HepG2 (cell line): Measurements from ENCODE around the gene MBNL3. TPM values are rescaled to one million over a fixed set of nuclear protein-coding genes. Genes with fewer than 3 reads are reported as not detected.

Experiments used
- ARNTL ChIP-seq: sonication (generic); formaldehyde crosslinking; IDR thresholded peaks from 2 replicates; pipeline ENCODE4 v1.4.0; 2020; ENCODE audit warnings: mild to moderate bottlenecking, missing genetic modification reagents
- CBX2 ChIP-seq, 2 experiments: fragments of 200-600 bp in 1 of 2; sonication (generic); formaldehyde crosslinking in 1 of 2; IDR thresholded peaks; 2 replicates each; pipeline versions ENCODE4 v1.7.0 to v1.8.1; 2018 to 2022; ENCODE audit warnings: low read depth in 2 of 2, low read length in 1 of 2, mild to moderate bottlenecking in 1 of 2, missing genetic modification reagents in 1 of 2
- CHCHD3 ChIP-seq: sonication (generic); formaldehyde crosslinking; IDR thresholded peaks from 2 replicates; pipeline ENCODE4 v1.8.0; 2022; ENCODE audit warnings: mild to moderate bottlenecking, missing genetic modification reagents, moderate library complexity
- DMAP1 ChIP-seq: IDR thresholded peaks from 2 replicates; pipeline ENCODE4 v1.6.1; 2016
- GATAD1 ChIP-seq: IDR thresholded peaks from 2 replicates; pipeline ENCODE4 v1.6.1; 2016; ENCODE audit warnings: missing genetic modification reagents, missing compliant biosample characterization
- HHEX ChIP-seq: IDR thresholded peaks from 2 replicates; pipeline ENCODE4 v1.6.1; 2016; ENCODE audit warnings: control low read depth
- HMG20A ChIP-seq: IDR thresholded peaks from 2 replicates; pipeline ENCODE4 v1.6.1; 2016; ENCODE audit warnings: borderline replicate concordance
- HNRNPH1 ChIP-seq: fragments of 200-400 bp; formaldehyde crosslinking; optimal IDR thresholded peaks from 2 replicates; pipeline ENCODE3; 2017; ENCODE audit warnings: mild to moderate bottlenecking, low read depth, low read length
- KAT7 ChIP-seq: IDR thresholded peaks from 2 replicates; pipeline ENCODE4 v1.6.1; 2018; ENCODE audit warnings: borderline replicate concordance, missing compliant biosample characterization
- KDM1A ChIP-seq: IDR thresholded peaks from 2 replicates; pipeline ENCODE4 v1.6.1; 2016; ENCODE audit warnings: missing compliant biosample characterization
- MTA1 ChIP-seq: sonication (generic); formaldehyde crosslinking; IDR thresholded peaks from 2 replicates; pipeline ENCODE4 v1.4.0; 2020; ENCODE audit warnings: missing genetic modification reagents, mild to moderate bottlenecking, borderline replicate concordance
- MTF2 ChIP-seq: sonication (generic); formaldehyde crosslinking; IDR thresholded peaks from 2 replicates; pipeline ENCODE4 v1.5.0; 2020; ENCODE audit warnings: missing genetic modification reagents, borderline replicate concordance
- NCOA1 ChIP-seq: sonication (generic); formaldehyde crosslinking; IDR thresholded peaks from 2 replicates; pipeline ENCODE4 v1.9.0; 2021; ENCODE audit warnings: missing genetic modification reagents
- PAF1 ChIP-seq: IDR thresholded peaks from 2 replicates; pipeline ENCODE4 v1.6.1; 2016; ENCODE audit warnings: missing genetic modification reagents, missing compliant biosample characterization
- PHB2 ChIP-seq: fragments of 450-650 bp; IDR thresholded peaks from 2 replicates; pipeline ENCODE4 v1.6.1; 2018; ENCODE audit not compliant: partially characterized antibody
- RARG ChIP-seq: sonication (generic); formaldehyde crosslinking; IDR thresholded peaks from 2 replicates; pipeline ENCODE4 v1.4.0; 2020; ENCODE audit warnings: low read depth, mild to moderate bottlenecking, missing genetic modification reagents
- RBFOX2 ChIP-seq: fragments of 200-400 bp; formaldehyde crosslinking; IDR thresholded peaks from 2 replicates; pipeline ENCODE4 v1.6.1; 2017; ENCODE audit warnings: low read depth, mild to moderate bottlenecking, low read length
- SKI ChIP-seq: fragments of 450-650 bp; IDR thresholded peaks from one replicate; pipeline ENCODE4 v1.6.1; 2018; ENCODE audit warnings: mild to moderate bottlenecking; ENCODE audit not compliant: partially characterized antibody
- SRF ChIP-seq: IDR thresholded peaks from 2 replicates; pipeline ENCODE4 v1.6.1; 2011; ENCODE audit warnings: mild to moderate bottlenecking, low read depth, low read length, moderate library complexity
- ZNF138 ChIP-seq: sonication (generic); formaldehyde crosslinking; IDR thresholded peaks from 2 replicates; pipeline ENCODE4 v1.5.0; 2020; ENCODE audit warnings: mild to moderate bottlenecking, low read depth, missing genetic modification reagents
- ZNF296 ChIP-seq: sonication (generic); formaldehyde crosslinking; conservative IDR thresholded peaks from 2 replicates; pipeline ENCODE4 v1.5.0; 2020; ENCODE audit warnings: mild to moderate bottlenecking, missing genetic modification reagents
- ZNF3 ChIP-seq: IDR thresholded peaks from 2 replicates; pipeline ENCODE4 v1.7.0; 2017; ENCODE audit warnings: inconsistent platforms
- ZNF496 ChIP-seq: sonication (generic); formaldehyde crosslinking; IDR thresholded peaks from 2 replicates; pipeline ENCODE4 v1.8.1; 2023; ENCODE audit warnings: mild to moderate bottlenecking, moderate library complexity, missing genetic modification reagents; ENCODE audit not compliant: insufficient replicate concordance
- ZNF543 ChIP-seq: sonication (generic); formaldehyde crosslinking; IDR thresholded peaks from 2 replicates; pipeline ENCODE4 v1.4.0; 2020; ENCODE audit warnings: mild to moderate bottlenecking, missing genetic modification reagents
- ZNF572 ChIP-seq: sonication (generic); formaldehyde crosslinking; IDR thresholded peaks from 2 replicates; pipeline ENCODE4 v1.5.1; 2020; ENCODE audit warnings: mild to moderate bottlenecking, missing genetic modification reagents
- ZNF780A ChIP-seq: sonication (generic); formaldehyde crosslinking; IDR thresholded peaks from 2 replicates; pipeline ENCODE4 v1.8.0; 2022; ENCODE audit warnings: mild to moderate bottlenecking, missing genetic modification reagents, moderate library complexity
- ZNF792 ChIP-seq: IDR thresholded peaks from 2 replicates; pipeline ENCODE4 v1.6.1; 2016
- ZSCAN9 ChIP-seq: IDR thresholded peaks from 2 replicates; pipeline ENCODE4 v1.6.1; 2016; ENCODE audit warnings: borderline replicate concordance
- polyA plus RNA-seq, 8 experiments: library from polyadenylated mRNA; depleted of rRNA in 3 of 8; stranded (reverse) in 7 of 8; unstranded in 1 of 8; fragments of >200 nt; fragmentation: Illumina TruSeq in 4 of 8; extraction: Trizol in 4 of 8; gene quantifications; 2 replicates each; pipeline versions ENCODE4 v1.2.1 to v1.2.3, GENCODE V29; 2011 to 2016; ENCODE audit warnings: low read depth in 4 of 8, missing spikeins in 1 of 8, mixed read lengths in 1 of 8; ENCODE audit not compliant: insufficient read depth in 1 of 8
- total RNA-seq, 5 experiments: library from RNA; depleted of rRNA; stranded (reverse); fragments of >200 nt; fragmentation: Illumina TruSeq; extraction: Trizol; gene quantifications; 2 replicates each; pipeline ENCODE4 v1.2.3, GENCODE V29; 2016; ENCODE audit warnings: low read depth in 1 of 5
- TF ChIP-seq, protein P1 (sequence below): sonication (generic); formaldehyde crosslinking; IDR thresholded peaks from 2 replicates; pipeline ENCODE4 v1.5.1; 2020; ENCODE audit warnings: mild to moderate bottlenecking, missing genetic modification reagents, borderline replicate concordance
- TF ChIP-seq, protein P2 (sequence below): sonication (generic); formaldehyde crosslinking; IDR thresholded peaks from 2 replicates; pipeline ENCODE4 v1.8.1; 2023; ENCODE audit warnings: mild to moderate bottlenecking, missing genetic modification reagents, borderline replicate concordance

MBNL3 gene
- total and polyA plus RNA-seq, 2 of the 13 experiments (the other 11 are each of a cell fraction or from before 2014, with no cell fraction given) = 155 to 257 TPM

DNA sequence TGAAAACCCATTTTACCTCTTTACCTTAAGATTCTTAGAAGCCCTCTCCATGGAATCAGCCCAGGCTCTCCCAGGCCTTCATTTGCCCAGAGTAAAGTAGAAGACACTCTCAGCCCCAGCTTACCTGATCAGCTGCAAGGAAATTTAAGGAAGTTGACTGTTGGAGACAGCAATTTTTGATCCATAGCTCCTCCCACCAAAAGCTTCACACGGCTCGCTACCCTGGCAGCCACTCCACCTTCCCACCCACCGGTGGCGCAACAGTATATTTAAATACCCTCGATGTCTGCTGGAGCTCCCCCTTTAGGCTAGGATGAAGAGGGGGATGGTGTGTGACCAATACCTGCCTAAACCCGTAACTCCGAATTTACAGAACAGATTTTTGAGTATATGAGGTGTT lies 75.4 kb downstream of the MBNL3 start (continued):
- TF ChIP-seq, protein P1, sequence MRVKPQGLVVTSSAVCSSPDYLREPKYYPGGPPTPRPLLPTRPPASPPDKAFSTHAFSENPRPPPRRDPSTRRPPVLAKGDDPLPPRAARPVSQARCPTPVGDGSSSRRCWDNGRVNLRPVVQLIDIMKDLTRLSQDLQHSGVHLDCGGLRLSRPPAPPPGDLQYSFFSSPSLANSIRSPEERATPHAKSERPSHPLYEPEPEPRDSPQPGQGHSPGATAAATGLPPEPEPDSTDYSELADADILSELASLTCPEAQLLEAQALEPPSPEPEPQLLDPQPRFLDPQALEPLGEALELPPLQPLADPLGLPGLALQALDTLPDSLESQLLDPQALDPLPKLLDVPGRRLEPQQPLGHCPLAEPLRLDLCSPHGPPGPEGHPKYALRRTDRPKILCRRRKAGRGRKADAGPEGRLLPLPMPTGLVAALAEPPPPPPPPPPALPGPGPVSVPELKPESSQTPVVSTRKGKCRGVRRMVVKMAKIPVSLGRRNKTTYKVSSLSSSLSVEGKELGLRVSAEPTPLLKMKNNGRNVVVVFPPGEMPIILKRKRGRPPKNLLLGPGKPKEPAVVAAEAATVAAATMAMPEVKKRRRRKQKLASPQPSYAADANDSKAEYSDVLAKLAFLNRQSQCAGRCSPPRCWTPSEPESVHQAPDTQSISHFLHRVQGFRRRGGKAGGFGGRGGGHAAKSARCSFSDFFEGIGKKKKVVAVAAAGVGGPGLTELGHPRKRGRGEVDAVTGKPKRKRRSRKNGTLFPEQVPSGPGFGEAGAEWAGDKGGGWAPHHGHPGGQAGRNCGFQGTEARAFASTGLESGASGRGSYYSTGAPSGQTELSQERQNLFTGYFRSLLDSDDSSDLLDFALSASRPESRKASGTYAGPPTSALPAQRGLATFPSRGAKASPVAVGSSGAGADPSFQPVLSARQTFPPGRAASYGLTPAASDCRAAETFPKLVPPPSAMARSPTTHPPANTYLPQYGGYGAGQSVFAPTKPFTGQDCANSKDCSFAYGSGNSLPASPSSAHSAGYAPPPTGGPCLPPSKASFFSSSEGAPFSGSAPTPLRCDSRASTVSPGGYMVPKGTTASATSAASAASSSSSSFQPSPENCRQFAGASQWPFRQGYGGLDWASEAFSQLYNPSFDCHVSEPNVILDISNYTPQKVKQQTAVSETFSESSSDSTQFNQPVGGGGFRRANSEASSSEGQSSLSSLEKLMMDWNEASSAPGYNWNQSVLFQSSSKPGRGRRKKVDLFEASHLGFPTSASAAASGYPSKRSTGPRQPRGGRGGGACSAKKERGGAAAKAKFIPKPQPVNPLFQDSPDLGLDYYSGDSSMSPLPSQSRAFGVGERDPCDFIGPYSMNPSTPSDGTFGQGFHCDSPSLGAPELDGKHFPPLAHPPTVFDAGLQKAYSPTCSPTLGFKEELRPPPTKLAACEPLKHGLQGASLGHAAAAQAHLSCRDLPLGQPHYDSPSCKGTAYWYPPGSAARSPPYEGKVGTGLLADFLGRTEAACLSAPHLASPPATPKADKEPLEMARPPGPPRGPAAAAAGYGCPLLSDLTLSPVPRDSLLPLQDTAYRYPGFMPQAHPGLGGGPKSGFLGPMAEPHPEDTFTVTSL = no peak
- TF ChIP-seq HHEX (CRISPR knock-in tag) = no peak
- no peak for TF ChIP-seq KAT7
- no peak for TF ChIP-seq ZSCAN9 (CRISPR knock-in tag)
- TF ChIP-seq SRF = no peak
- no peak for TF ChIP-seq CHCHD3 (CRISPR knock-in tag)
- TF ChIP-seq NCOA1 (CRISPR knock-in tag) = no peak
- TF ChIP-seq PAF1 (CRISPR knock-in tag) = no peak
- no peak for TF ChIP-seq ZNF138 (CRISPR knock-in tag)
- TF ChIP-seq DMAP1 (CRISPR knock-in tag) = no peak
- no peak for TF ChIP-seq RBFOX2
- no peak for TF ChIP-seq ZNF3 (CRISPR knock-in tag)
- TF ChIP-seq MTA1 = no peak
- no peak for TF ChIP-seq ZNF543 (CRISPR knock-in tag)
- TF ChIP-seq ZNF792 (CRISPR knock-in tag) = no peak
- no peak for TF ChIP-seq ZNF296 (CRISPR knock-in tag)
- no peak for TF ChIP-seq PHB2
- no peak for TF ChIP-seq ZNF496 (CRISPR knock-in tag)
- TF ChIP-seq HMG20A (CRISPR knock-in tag) = peak; percentile 53; the same call in 1 of the 2 replicates
- TF ChIP-seq RARG = no peak
- TF ChIP-seq SKI = no peak
- no peak for TF ChIP-seq KDM1A (CRISPR knock-in tag)
- TF ChIP-seq ZNF572 (CRISPR knock-in tag) = no peak
- TF ChIP-seq MTF2 = no peak
- no peak for TF ChIP-seq CBX2 (IDR thresholded peaks at IDR 0.05; ENCODE audit: low read depth, low read length)
- TF ChIP-seq CBX2 (CRISPR knock-in tag; IDR thresholded peaks at IDR 0.05; ENCODE audit: low read depth) = no peak
- no peak for TF ChIP-seq HNRNPH1
- TF ChIP-seq ZNF780A (CRISPR knock-in tag) = no peak
- TF ChIP-seq, protein P2, sequence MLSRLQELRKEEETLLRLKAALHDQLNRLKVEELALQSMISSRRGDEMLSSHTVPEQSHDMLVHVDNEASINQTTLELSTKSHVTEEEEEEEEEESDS (CRISPR knock-in tag) = no peak
- no peak for TF ChIP-seq GATAD1
- TF ChIP-seq ARNTL (CRISPR knock-in tag) = no peak
